GM12878 (cell line): ENCODE data around the gene TMEM11. TPM values are rescaled to one million over a fixed set of nuclear protein-coding genes. Genes with fewer than 3 reads are reported as not detected.

Source experiments
- ATAC-seq: fragments of 200-7000 bp; cut with Tn5 transposase; 3 replicates; pipeline ENCODE4 v1.9.1; 2020; ENCODE audit warnings: mild to moderate bottlenecking, moderate library complexity
- BruUV-seq: library from RNA; stranded (reverse); fragments of 400-500 nt; replicated peaks from 2 replicates; lab custom pipeline; 2021; lab: Mats Ljungman, UMichigan
- CTCF ChIA-PET: fragments of 300-600 bp; sonication (Branson Sonifier 250); formaldehyde crosslinking; extraction: SDS; loops from one replicate; lab custom pipeline; 2021; ENCODE audit warnings: inconsistent platforms; lab: Yijun Ruan, JAX
- POLR2A ChIA-PET: fragments of 350-600 bp; formaldehyde crosslinking; extraction: SDS; loops from one replicate; lab custom pipeline; 2021; ENCODE audit warnings: inconsistent platforms; lab: Charles Lee
- RAD21 ChIA-PET: fragments of 300-600 bp; sonication (Branson Sonifier 250); formaldehyde crosslinking; loops from one replicate; lab custom pipeline; 2023; ENCODE audit warnings: antibody characterized with exemption; ENCODE audit not compliant: unreplicated experiment; lab: Charles Lee
- SMC1A ChIA-PET: fragments of 300-600 bp; sonication (Branson Sonifier 250); formaldehyde crosslinking; loops from one replicate; lab custom pipeline; 2023; ENCODE audit not compliant: unreplicated experiment, uncharacterized antibody; lab: Charles Lee
- DNase-seq: peaks from one replicate; pipeline ENCODE4 v3.0.0-alpha.2; 2011; ENCODE audit warnings: low read depth, low spot score
- FAIRE-seq: peaks from 3 replicates; lab custom pipeline; 2011; peaks lifted over from hg19 to GRCh38; lab: Jason Lieb, UNC
- H2AFZ ChIP-seq: 2 replicates; pipeline ENCODE4 v1.6.0; 2011; ENCODE audit warnings: low read depth, low read length, control low read depth; ENCODE audit not compliant: control insufficient read depth
- H3K27ac ChIP-seq: 2 replicates; pipeline ENCODE4 v1.5.1; 2011; ENCODE audit warnings: control low read depth; ENCODE audit not compliant: control insufficient read depth, insufficient read depth
- H3K27me3 ChIP-seq, 2 experiments: replicated peaks in 1 of 2; 2 replicates each; pipeline versions ENCODE4 v1.6.0 to v1.6.1; 2011; ENCODE audit warnings: low read length in 1 of 2; ENCODE audit not compliant: control insufficient read depth in 2 of 2, insufficient read depth in 2 of 2
- H3K36me3 ChIP-seq, 2 experiments: 2 replicates each; pipeline ENCODE4 v1.5.1; 2011; ENCODE audit warnings: low read length in 1 of 2; ENCODE audit not compliant: control insufficient read depth in 2 of 2, insufficient read depth in 2 of 2
- H3K4me1 ChIP-seq: 2 replicates; pipeline ENCODE4 v1.6.1; 2011; ENCODE audit warnings: mild to moderate bottlenecking, low read length, moderate library complexity, mixed read lengths; ENCODE audit not compliant: control insufficient read depth, insufficient read depth
- H3K4me2 ChIP-seq: 2 replicates; pipeline ENCODE4 v1.6.0; 2011; ENCODE audit warnings: control low read depth; ENCODE audit not compliant: control insufficient read depth, insufficient read depth
- H3K4me3 ChIP-seq: fragments of 200-600 bp; sonication (generic); 2 replicates; pipeline ENCODE4 v1.5.1; 2016
- H3K79me2 ChIP-seq: 2 replicates; pipeline ENCODE4 v1.6.0; 2011; ENCODE audit warnings: low read length; ENCODE audit not compliant: control insufficient read depth, insufficient read depth
- H3K9ac ChIP-seq: 2 replicates; pipeline ENCODE4 v1.8.0; 2011; ENCODE audit warnings: low read length, control low read depth, mixed read lengths; ENCODE audit not compliant: control insufficient read depth, insufficient read depth
- H3K9me3 ChIP-seq: replicated peaks from 3 replicates; pipeline ENCODE4 v1.5.1; 2011; ENCODE audit warnings: mild to moderate bottlenecking, low read length; ENCODE audit not compliant: control insufficient read depth, insufficient read depth
- H4K20me1 ChIP-seq: 2 replicates; pipeline ENCODE4 v1.6.0; 2011; ENCODE audit not compliant: control insufficient read depth, insufficient read depth
- CHD1 ChIP-seq: IDR thresholded peaks from 2 replicates; pipeline ENCODE4 v1.6.1; 2012; ENCODE audit warnings: low read depth, low read length, improper control_type of control experiment
- MEF2B ChIP-seq: fragments of 450-650 bp; IDR thresholded peaks from 2 replicates; pipeline ENCODE4 v1.6.1; 2018; ENCODE audit warnings: mild to moderate bottlenecking, moderate library complexity; ENCODE audit not compliant: partially characterized antibody, poor library complexity, severe bottlenecking
- SMAD1 ChIP-seq: fragments of 450-650 bp; IDR thresholded peaks from 2 replicates; pipeline ENCODE4 v1.6.1; 2018; ENCODE audit warnings: mild to moderate bottlenecking, low read depth; ENCODE audit not compliant: partially characterized antibody
- YBX1 ChIP-seq: fragments of 450-650 bp; IDR thresholded peaks from 2 replicates; pipeline ENCODE4 v1.6.1; 2016; ENCODE audit warnings: antibody characterized with exemption
- whole genome bisulfite sequencing: methylation state at CpG from one replicate; pipeline ENCODE4 v1.1.6; 2016; ENCODE audit warnings: low lambda C conversion rate; ENCODE audit not compliant: insufficient replicate concordance, insufficient coverage; ENCODE audit errors: missing lambda C conversion rate; 5-methylcytosine and 5-hydroxymethylcytosine counted together
- in situ Hi-C: fragments of 300-500 bp; cut with MboI; formaldehyde crosslinking; loops from 9 replicates; pipeline ENCODE4 v1.14.3; 2018; ENCODE audit warnings: mixed read lengths
- intact Hi-C: fragments of 100-400 bp; cut with micrococcal nuclease; formaldehyde crosslinking; loops from one replicate; pipeline ENCODE4 v1.14.2; 2022; ENCODE audit not compliant: unreplicated experiment
- polyA plus RNA-seq, 11 experiments: library from polyadenylated mRNA; depleted of rRNA in 4 of 11; unstranded in 6 of 11; stranded (reverse) in 5 of 11; fragments of >200 nt; fragmentation: Nextera tagmentation in 4 of 11; fragmentation: Illumina TruSeq in 1 of 11; extraction: Ambion mirVana in 4 of 11; extraction: Trizol in 1 of 11; gene quantifications; 1 replicate in 1 of 11; 2 replicates in 10 of 11; pipeline versions ENCODE4 v1.2.1 to v1.2.3, GENCODE V29; 2011 to 2016; ENCODE audit warnings: inconsistent platforms in 2 of 11, missing spikeins in 2 of 11, low read depth in 1 of 11
- total RNA-seq, 4 experiments: library from RNA; depleted of rRNA in 3 of 4; stranded (reverse); fragments of >200 nt in 3 of 4; fragmentation: Illumina TruSeq in 1 of 4; extraction: Trizol in 1 of 4; gene quantifications; 2 replicates each; pipeline versions ENCODE4 v1.2.1 to v1.2.3, GENCODE V29; 2013 to 2021
- TF ChIP-seq, protein P1 (sequence below): fragments of 450-650 bp; IDR thresholded peaks from 2 replicates; pipeline ENCODE4 v1.6.1; 2017; ENCODE audit warnings: antibody characterized with exemption, mild to moderate bottlenecking, moderate library complexity

TMEM11 gene
- total and polyA plus RNA-seq, 10 of the 15 experiments (the other 5 are each of a cell fraction or from before 2014, with no cell fraction given), result 14.4 to 63.4 (median 27.2) TPM

DNA sequence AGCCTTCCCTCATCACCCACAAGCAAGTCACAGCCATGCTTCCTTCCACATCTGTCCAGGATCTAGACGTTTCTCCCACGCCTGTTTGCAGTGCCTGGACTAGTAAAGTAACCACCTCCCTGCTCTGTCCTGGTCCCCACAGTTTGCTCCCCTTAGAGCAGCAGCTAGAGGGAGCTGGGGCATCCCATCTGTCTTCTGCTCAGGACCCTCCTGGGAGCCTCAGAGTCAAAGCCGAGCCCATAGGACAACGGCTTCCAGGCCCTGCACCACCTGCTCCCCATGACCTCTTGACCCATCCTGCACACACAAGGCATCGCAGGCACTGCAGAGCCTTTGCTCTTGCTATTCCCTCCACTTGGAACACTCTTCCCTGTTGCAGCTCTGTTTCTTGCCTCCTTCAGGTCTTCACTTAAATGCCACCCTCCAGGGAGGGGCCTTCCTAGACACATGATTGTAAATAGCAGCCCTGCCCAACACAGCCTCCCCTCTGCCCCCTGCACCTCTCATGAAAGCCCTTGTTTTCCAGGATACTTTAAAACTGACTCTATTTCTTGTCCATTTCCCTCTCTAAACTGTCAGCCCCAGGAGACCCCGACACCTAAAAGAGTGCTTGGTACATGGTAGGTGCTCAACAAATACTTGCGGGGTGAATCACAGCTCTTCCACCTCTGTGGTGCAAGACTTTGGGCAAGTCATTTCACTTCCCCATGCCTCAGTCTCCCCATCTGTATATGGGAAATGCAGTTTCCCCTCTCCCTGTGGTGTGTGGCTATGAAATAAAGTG lies 36.2 kb upstream of the TMEM11 start:
- no peaks in the 10 kb centered on the region; the same call in 1 of the 2 replicates for H4K20me1 ChIP-seq
- H3K36me3 ChIP-seq, result no peaks in the 10 kb centered on the region
- H3K4me3 ChIP-seq, result no peak overlapping the region
- H3K4me2 ChIP-seq, result no peak overlapping the region
- DNase-seq, result no peak
- no TSS peak for BruUV-seq
- H3K9me3 ChIP-seq, result no peaks in the 10 kb centered on the region
- ChIA-PET CTCF (interaction anchor here (0.9 kb wide), 1 partner anchor 10 kb away, joined by 3 read pairs; no protein-coding TSS in a partner anchor), POLR2A (no interaction called here), SMC1A (no interaction called here), RAD21 (no interaction called here)
- in situ Hi-C loops, result loop anchor here (5.0 to 10.0 kb wide), 2 partner anchors 53 to 65 kb away; no protein-coding TSS in a partner anchor
- intact Hi-C loops, result no loop called here
- FAIRE-seq, result no peak
- no peak overlapping the region for H2AFZ ChIP-seq
- peaks cover 2 to 5% of the 10 kb centered on the region in 2 experiments; a peak in 3 of 4 replicates for H3K27me3 ChIP-seq
- no peak overlapping the region for H3K27ac ChIP-seq
- H3K79me2 ChIP-seq, result no peaks in the 10 kb centered on the region
- H3K4me1 ChIP-seq, result peaks cover 4% of the 10 kb centered on the region
- 40% methylated on average over 7 of the region's 7 CpGs for WGBS
- 0 out of 3 replicates have a peak, but pooled peaks have one; percentile 9 for ATAC-seq
- TF ChIP-seq CHD1 (no peak), MEF2B (no peak), SMAD1 (no peak), YBX1 (no peak)
- TF ChIP-seq, protein P1, sequence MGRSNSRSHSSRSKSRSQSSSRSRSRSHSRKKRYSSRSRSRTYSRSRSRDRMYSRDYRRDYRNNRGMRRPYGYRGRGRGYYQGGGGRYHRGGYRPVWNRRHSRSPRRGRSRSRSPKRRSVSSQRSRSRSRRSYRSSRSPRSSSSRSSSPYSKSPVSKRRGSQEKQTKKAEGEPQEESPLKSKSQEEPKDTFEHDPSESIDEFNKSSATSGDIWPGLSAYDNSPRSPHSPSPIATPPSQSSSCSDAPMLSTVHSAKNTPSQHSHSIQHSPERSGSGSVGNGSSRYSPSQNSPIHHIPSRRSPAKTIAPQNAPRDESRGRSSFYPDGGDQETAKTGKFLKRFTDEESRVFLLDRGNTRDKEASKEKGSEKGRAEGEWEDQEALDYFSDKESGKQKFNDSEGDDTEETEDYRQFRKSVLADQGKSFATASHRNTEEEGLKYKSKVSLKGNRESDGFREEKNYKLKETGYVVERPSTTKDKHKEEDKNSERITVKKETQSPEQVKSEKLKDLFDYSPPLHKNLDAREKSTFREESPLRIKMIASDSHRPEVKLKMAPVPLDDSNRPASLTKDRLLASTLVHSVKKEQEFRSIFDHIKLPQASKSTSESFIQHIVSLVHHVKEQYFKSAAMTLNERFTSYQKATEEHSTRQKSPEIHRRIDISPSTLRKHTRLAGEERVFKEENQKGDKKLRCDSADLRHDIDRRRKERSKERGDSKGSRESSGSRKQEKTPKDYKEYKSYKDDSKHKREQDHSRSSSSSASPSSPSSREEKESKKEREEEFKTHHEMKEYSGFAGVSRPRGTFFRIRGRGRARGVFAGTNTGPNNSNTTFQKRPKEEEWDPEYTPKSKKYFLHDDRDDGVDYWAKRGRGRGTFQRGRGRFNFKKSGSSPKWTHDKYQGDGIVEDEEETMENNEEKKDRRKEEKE, result no peak
- H3K9ac ChIP-seq, result no peak overlapping the region
